Mucosa of stomach (tissue), 1 donor: ENCODE results near the gene NSDHL.
"Not testable (repeated sequence)": the region's sequence is repeated elsewhere in the genome, so short reads cannot be mapped to it uniquely, and the experiment has no call there.

Experiments
- H3K27me3 ChIP-seq: one replicate; pipeline ENCODE4 v1.7.0; 2013; ENCODE audit warnings: mild to moderate bottlenecking, low read length; ENCODE audit not compliant: control insufficient read depth, insufficient read depth
- H3K36me3 ChIP-seq: one replicate; pipeline ENCODE4 v1.7.0; 2013; ENCODE audit warnings: low read length; ENCODE audit not compliant: control insufficient read depth, insufficient read depth
- H3K4me1 ChIP-seq: one replicate; pipeline ENCODE4 v1.7.0; 2013; ENCODE audit warnings: mild to moderate bottlenecking, low read length; ENCODE audit not compliant: control insufficient read depth, insufficient read depth
- H3K4me3 ChIP-seq: one replicate; pipeline ENCODE4 v1.7.0; 2013; ENCODE audit warnings: low read length
- H3K9ac ChIP-seq: one replicate; pipeline ENCODE4 v1.7.0; 2013; ENCODE audit warnings: mild to moderate bottlenecking, low read length, moderate library complexity
- H3K9me3 ChIP-seq: one replicate; pipeline ENCODE4 v1.7.0; 2013; ENCODE audit warnings: mild to moderate bottlenecking, low read length, moderate library complexity; ENCODE audit not compliant: control insufficient read depth
- donor health status: Pancreatic carcinoma.

NSDHL gene

DNA sequence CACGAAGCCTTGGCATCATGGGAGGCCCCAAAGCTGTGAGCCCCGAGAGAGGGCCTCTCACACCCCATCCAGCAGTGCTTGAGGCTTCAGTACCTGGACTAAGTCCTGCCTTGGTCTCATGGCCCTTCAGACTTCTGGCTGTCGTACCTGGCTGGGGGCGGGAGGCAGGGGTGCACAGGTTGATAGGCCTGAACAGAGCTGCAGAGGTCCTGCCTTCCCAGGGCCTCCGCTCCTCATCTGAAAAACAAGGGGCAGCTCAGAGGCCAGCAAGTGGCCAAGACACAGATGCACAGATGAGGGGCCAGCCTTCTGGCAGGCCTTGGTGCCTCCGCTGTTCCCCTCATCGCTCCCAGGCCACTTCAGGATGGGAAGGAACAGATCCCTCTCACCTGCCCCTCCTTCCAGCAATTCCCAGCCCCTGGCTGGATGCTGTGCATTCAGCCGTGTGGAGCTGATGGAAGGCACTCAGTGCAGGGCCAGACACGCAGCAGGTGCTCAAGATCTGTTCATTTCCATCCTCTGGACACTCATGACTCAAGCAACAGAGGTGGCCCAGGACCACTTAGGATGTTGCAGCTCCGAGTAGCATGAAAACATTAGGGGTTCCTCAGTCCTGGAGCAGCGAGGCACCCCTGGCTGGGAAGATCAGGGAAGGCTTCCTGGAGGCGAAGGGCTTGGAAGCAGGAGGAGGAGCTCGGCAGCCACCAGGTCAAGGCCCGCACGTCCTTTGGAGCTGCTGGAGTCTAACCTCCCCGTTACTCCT lies 68.4 kb downstream of the NSDHL start:
- H3K27me3 ChIP-seq: no peaks in the 10 kb centered on the region
- no peak overlapping the region for H3K4me3 ChIP-seq
- no peaks in the 10 kb centered on the region for H3K9me3 ChIP-seq

DNA sequence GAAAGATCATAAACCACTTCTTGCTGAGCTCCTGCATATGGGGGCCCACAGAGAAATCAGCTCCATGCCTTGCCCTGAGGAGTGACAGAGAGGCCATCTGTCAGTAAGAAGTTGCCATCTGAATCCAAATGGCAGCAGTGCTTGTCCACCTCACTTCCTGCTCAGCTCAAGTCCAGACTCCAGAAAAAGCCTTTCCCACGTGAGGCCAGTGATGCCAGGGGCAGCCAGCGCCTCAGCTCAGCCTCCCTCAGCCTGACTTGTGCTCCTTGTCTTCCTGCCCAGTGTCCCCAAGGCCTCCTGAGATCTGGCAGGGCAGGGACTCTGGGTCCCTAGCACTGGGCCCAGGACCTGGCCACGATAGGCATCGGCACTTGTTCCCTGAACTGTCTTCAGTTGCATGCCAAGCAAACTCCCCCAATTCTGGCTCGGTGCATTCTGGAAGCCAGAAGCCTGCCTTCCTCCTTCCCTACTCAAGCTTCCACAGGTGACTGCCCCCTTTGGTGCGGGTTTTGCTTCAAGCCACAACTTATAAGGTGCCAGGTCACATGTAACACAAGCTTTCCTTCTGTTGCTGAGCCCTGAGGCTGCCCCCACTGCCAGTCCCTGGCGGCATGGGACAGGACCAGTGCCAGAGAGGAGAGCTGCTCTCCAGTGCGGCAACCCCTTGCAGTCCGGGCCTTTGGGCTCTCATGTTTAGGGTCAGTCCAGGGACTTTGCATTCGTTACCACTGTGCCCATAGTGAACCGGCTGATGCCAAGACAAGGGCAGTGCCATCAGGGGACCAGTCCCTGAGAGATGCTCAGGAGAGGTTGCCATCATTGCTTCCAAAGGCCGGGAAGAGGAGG lies 69.2 kb downstream of the NSDHL start:
- peaks cover 26% of the 10 kb centered on the region for H3K4me1 ChIP-seq
- H3K9me3 ChIP-seq: no peaks in the 10 kb centered on the region
- no peaks in the 10 kb centered on the region for H3K27me3 ChIP-seq
- H3K4me3 ChIP-seq: no peak overlapping the region
- no peaks in the 10 kb centered on the region for H3K36me3 ChIP-seq
- H3K9ac ChIP-seq: no peak overlapping the region

More for the DNA sequence above, 68.4 kb downstream of the NSDHL start:
- no peaks in the 10 kb centered on the region for H3K36me3 ChIP-seq
- no peak overlapping the region for H3K9ac ChIP-seq
- peaks cover 34% of the 10 kb centered on the region for H3K4me1 ChIP-seq

DNA sequence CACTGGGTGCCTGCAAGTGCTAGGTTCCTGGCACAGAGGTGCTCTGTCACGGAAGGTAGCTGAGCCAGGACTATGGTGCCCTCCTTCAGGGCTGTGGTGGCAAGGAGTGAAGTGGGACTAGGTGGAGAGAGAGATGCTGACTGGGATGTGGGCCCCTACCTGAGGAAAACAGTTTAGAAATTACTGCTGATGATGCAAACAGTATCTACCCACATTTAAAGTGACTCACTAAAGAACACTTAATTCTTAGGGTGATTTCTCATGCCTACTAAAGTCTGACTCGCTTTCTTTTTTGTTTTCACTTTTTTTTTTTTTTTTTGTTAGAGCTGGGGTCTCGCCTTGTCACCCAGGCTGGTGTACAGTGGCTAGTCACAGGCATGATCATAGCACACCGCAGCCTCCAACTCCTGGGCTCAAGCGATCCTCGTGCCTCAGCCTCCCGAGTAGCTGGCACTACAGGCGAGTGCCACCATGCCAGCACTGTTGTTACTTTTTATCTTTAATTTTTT lies 70.1 kb downstream of the NSDHL start:
- Histone ChIP-seq H3K9me3 (no peaks in the 10 kb centered on the region), H3K27me3 (no peaks in the 10 kb centered on the region), H3K36me3 (no peaks in the 10 kb centered on the region), H3K9ac (no peak overlapping the region), H3K4me3 (no peak overlapping the region), H3K4me1 (peaks cover 19% of the 10 kb centered on the region)

DNA sequence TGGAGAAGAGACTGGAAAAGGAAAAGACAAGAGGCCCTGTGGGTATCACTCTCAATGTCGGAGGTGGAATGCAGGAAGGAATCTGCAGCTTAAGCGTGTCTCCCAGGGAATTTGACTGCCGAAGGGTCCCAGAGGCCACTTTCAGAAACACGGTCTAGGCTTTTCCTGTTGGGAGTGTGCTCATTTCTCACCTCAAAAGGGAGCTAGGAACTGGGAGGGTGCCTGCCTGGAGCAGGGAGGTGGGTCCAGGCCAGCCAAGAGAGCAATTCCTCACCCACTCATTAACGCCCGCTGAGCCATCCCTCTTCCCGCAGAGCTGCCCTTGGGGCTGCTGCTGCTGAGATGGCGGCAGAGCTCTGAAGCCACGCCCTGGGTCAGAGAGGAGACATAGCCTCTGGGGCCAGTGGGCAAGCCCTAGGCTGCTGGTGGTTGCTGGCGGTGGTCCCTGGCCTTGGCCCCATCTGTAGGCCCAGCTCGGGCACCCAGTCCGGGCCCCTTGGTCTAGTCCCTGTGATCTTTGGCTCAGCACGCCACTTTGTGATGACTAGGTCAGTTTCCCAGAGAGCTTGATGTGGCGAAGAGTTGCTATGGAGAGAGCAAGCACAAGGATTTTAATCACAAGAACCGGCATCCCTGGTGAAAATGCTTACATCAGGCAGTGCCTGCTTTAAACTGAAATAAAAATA lies 71.1 kb downstream of the NSDHL start:
- H3K27me3 ChIP-seq: no peaks in the 10 kb centered on the region
- peaks cover 9% of the 10 kb centered on the region for H3K4me1 ChIP-seq
- H3K36me3 ChIP-seq: no peaks in the 10 kb centered on the region
- H3K9me3 ChIP-seq: no peaks in the 10 kb centered on the region
- no peak overlapping the region for H3K4me3 ChIP-seq
- H3K9ac ChIP-seq: no peak overlapping the region

DNA sequence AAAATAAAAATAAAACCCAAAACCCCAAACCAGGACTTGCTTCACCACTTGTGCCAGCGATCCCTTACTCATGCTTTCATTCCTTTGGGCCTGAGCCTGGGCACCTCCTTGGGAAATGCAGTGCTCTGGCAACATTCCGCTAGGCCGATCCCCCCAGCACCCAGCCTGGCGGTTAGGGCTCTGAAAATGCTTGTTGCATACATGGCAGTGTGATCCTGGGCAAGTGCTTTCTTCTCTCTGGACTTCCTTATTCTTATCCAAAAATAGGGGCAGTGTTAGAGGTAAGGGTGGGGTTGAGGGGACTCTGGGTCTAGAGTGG lies 71.6 kb downstream of the NSDHL start:
- no peaks in the 10 kb centered on the region for H3K36me3 ChIP-seq
- no peaks in the 10 kb centered on the region for H3K27me3 ChIP-seq
- no peaks in the 10 kb centered on the region for H3K9me3 ChIP-seq
- peaks cover 7% of the 10 kb centered on the region for H3K4me1 ChIP-seq
- no peak overlapping the region for H3K9ac ChIP-seq
- no peak overlapping the region for H3K4me3 ChIP-seq

DNA sequence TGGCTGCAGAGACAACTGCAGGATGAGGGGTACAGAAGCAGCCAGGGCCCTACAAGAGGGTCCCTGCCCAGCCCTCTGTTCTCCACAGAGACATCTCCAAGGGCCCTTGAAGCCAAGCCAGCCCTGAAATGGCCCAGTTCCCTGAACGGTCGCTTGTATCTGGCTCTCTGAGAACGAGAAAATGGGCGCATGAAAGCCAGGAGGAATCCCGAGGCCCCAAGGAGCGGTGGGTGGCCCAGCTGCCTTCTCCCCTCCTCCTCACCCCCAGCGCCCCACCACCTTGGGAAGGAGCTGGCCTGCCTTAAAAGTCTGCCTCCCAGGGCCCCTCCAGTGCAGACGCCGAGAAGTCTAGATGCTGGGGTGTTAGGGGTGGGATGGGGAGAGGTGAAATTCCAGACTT lies 72.7 kb downstream of the NSDHL start:
- Histone ChIP-seq H3K9me3 (no peaks in the 10 kb centered on the region), H3K36me3 (no peaks in the 10 kb centered on the region), H3K4me1 (peaks cover 2% of the 10 kb centered on the region), H3K27me3 (no peaks in the 10 kb centered on the region), H3K4me3 (no peak overlapping the region), H3K9ac (no peak overlapping the region)

DNA sequence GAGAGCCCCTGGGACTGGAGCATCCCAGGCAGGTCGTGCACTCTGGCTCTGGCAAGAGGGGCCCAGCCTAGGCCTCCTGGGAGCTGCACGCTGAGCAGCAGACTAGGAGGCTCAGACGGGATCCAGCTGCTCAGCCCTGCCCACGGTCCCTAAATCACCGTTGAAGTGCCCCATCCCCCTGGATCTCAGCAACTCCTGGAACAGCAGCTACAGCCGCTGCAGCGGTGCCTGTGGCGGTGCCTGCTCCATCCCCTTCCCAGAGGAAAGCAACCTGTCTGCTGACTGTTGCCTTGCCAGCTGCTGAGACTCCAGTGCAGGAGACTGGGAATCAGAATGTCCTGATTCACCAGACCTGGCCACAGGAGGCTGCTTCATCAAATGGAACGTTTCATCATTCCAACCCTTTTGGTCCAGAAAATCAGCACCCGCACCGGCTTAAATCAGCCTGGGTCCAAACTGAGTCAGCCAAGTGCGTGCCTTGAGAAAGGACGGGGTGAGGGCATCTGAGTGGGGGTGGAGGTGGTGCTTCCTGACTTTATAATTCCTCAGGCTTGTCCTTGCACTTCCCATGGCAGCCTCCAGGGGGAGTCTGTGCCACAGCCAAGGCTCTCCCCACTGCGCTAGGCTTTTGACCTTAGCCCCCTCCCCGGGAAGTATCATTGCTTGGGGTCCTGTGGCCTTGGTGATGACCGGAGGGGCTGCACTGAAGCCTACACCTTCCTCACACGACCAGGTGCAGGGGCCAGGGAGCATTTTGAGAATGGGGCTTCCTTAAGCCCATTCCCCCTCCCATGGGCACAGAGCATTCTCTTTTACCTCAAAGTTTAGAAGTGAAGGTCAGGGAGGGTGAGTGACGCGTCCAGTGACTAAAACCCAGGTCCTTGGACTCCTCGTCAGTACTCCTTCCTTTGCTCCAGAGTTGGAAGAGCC lies 73.6 kb downstream of the NSDHL start:
- H3K27me3 ChIP-seq: no peaks in the 10 kb centered on the region
- no peak overlapping the region for H3K9ac ChIP-seq
- no peaks in the 10 kb centered on the region for H3K4me1 ChIP-seq
- H3K4me3 ChIP-seq: no peak overlapping the region
- no peaks in the 10 kb centered on the region for H3K36me3 ChIP-seq
- H3K9me3 ChIP-seq: no peaks in the 10 kb centered on the region

DNA sequence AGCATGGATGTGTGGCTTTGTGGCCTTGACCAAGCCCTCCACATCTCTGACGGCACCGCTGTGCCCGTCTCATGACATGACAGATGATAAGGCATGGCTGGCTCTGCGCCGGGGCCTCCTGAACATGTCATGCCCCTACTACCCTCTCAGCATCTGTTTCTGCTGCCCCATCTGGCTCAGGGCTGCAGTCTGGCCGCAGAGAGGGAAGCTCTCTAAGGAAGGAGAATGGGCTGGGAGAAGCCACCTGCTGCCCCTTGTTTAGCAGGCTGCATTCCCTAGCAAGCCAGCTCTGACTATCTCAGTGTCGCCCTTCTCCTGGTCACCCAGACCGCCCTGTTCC lies 74.2 kb downstream of the NSDHL start:
- Histone ChIP-seq H3K36me3 (no peaks in the 10 kb centered on the region), H3K4me3 (no peak overlapping the region), H3K27me3 (no peaks in the 10 kb centered on the region)

DNA sequence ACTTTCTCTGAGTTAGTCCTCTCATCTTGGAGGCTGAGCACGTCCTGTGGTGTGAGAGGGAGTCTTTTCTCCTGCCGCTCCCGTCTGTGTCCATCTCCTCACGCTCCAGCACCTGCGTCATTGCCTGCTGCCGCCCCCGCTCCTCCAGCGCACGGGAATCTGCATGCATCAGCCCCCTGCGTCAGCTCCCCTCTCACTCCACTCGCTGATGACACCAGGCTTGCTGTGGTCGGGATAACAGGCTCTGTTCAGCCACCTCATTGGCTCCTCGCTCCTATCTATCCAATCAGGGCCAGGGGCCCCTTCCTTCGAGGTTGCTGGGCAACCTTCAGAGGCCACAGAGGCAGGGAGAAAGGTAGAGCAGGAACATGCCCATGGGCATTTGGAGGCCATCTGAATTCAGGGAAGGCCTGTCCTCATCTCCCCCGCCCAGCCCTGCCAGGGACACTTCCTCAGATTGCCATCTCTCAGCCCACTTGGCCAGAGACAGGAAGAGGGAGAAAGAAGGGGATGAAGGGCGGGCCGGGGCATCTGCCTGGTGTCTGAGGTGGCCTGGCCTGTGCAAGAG lies 76.3 kb downstream of the NSDHL start:
- no peak overlapping the region for H3K9ac ChIP-seq
- no peaks in the 10 kb centered on the region for H3K9me3 ChIP-seq
- H3K4me1 ChIP-seq: no peaks in the 10 kb centered on the region
- H3K4me3 ChIP-seq: no peak overlapping the region
- H3K27me3 ChIP-seq: no peaks in the 10 kb centered on the region
- no peaks in the 10 kb centered on the region for H3K36me3 ChIP-seq

More for the DNA sequence above, 74.2 kb downstream of the NSDHL start:
- no peaks in the 10 kb centered on the region for H3K9me3 ChIP-seq
- no peak overlapping the region for H3K9ac ChIP-seq
- no peaks in the 10 kb centered on the region for H3K4me1 ChIP-seq

DNA sequence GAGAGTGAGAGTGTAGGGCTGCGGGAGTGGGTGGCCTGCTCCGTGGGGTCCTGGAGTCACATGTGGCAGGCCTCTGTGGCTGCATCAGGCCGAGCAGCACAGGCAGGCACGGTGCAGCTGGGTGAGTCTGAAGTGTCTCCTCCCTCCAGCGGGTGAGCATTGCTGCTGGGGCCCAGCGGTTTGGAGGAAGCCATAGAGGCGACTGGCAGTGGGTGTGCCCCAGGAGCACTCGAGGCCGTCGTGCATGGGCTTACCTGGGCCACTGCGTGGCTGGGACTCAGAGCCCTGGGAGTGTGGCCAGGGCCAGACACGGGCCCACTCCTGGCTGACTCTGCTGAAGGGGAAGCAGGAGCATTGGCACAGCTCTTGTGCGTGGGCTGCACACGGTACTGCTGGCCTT lies 77.6 kb downstream of the NSDHL start:
- no peaks in the 10 kb centered on the region for H3K9me3 ChIP-seq
- H3K4me1 ChIP-seq: no peaks in the 10 kb centered on the region
- H3K36me3 ChIP-seq: no peaks in the 10 kb centered on the region
- H3K4me3 ChIP-seq: no peak overlapping the region
- H3K27me3 ChIP-seq: no peaks in the 10 kb centered on the region
- H3K9ac ChIP-seq: no peak overlapping the region

DNA sequence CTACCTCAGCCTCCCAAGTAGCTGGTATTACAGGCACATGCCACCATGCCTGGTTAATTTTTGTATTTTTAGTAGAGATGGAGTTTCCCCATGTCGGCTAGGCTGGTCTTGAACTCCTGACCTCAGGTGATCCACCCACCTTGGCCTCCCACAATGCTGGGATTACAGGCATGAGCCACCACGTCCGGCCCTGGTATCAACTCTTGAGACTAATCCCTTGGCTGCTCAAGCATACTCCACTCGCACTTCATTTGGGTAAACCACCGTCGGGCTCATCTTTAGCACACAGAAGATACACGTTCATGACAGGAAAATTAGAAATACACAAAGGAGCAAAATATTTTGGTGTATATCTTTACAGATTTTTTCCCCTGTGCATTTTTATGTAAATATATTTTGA lies 79.2 kb downstream of the NSDHL start:
- not testable (repeated sequence) for H3K4me1 ChIP-seq, H3K9ac ChIP-seq, H3K9me3 ChIP-seq, H3K36me3 ChIP-seq, H3K27me3 ChIP-seq, H3K4me3 ChIP-seq
